Esophagus squamous epithelium (tissue), 5 donors: ENCODE data around the gene CCSER1. TPM values are rescaled to one million over a fixed set of nuclear protein-coding genes. Genes with fewer than 3 reads are reported as not detected.
"Not testable (repeated sequence)": the region's sequence is repeated elsewhere in the genome, so short reads cannot be mapped to it uniquely, and the experiment has no call there.

Experiments
- DNase-seq: peaks from one replicate; lab custom pipeline; 2025; lab: John Stamatoyannopoulos, UW
- H3K27ac ChIP-seq, 4 donors: fragments of 200-600 bp; sonication (generic); one replicate each; pipeline ENCODE4 v1.5.1; 2016 to 2019; ENCODE audit warnings: mild to moderate bottlenecking in 1 of 4
- H3K27me3 ChIP-seq, 4 donors: fragments of 200-600 bp; sonication (generic); 1 replicate in 3 of 4; 2 replicates in 1 of 4; pipeline versions ENCODE4 v1.5.1 to v1.6.0; 2017 to 2021; ENCODE audit warnings: antibody characterized with exemption in 1 of 4
- H3K36me3 ChIP-seq, 3 donors: fragments of 200-600 bp; sonication (generic); one replicate each; pipeline ENCODE4 v1.5.1; 2016 to 2019
- H3K4me1 ChIP-seq, 3 donors: fragments of 200-600 bp; sonication (generic); one replicate each; pipeline ENCODE4 v1.5.1; 2017 to 2019
- H3K4me3 ChIP-seq, 4 donors: fragments of 200-600 bp; sonication (generic); 1 replicate in 3 of 4; 2 replicates in 1 of 4; pipeline ENCODE4 v1.5.1; 2016 to 2019; ENCODE audit warnings: mild to moderate bottlenecking in 2 of 4, moderate library complexity in 1 of 4
- H3K9me3 ChIP-seq, 3 donors: fragments of 200-600 bp; sonication (generic); one replicate each; pipeline ENCODE4 v1.5.1; 2016 to 2019
- POLR2A ChIP-seq, 4 donors: fragments of 450-650 bp; IDR thresholded peaks; one replicate each; pipeline ENCODE4 v1.6.1; 2017; ENCODE audit warnings: antibody characterized with exemption in 4 of 4, mild to moderate bottlenecking in 4 of 4, moderate library complexity in 3 of 4
- WGBS, 2 donors: methylation state at CpG; one replicate each; pipeline ENCODE4 v1.1.5; 2018; 5-methylcytosine and 5-hydroxymethylcytosine counted together
- intact Hi-C: fragments of 100-400 bp; cut with DNase I; formaldehyde crosslinking; loops from one replicate; pipeline ENCODE4 v1.15.0; 2022
- total RNA-seq, 4 donors: library from RNA; depleted of rRNA; stranded (reverse); fragments of >200 nt; gene quantifications; one replicate each; pipeline ENCODE4 v1.1.0, GENCODE V29; 2016
- TF ChIP-seq, protein P1 (sequence below), 6 experiments: fragments of 450-650 bp in 4 of 6; fragments of 200-600 bp in 2 of 6; sonication (generic) in 2 of 6; IDR thresholded peaks; one replicate each; pipeline ENCODE4 v1.5.1; 2016 to 2019; ENCODE audit warnings: antibody characterized with exemption in 6 of 6, mild to moderate bottlenecking in 4 of 6, moderate library complexity in 4 of 6
- donor health status: DM: yes; HTN: yes; CAD: no.

CCSER1 gene
- total RNA-seq, 4 donors from 2014 or later, result 1.2 to 12.4 (median 2.2) TPM

DNA sequence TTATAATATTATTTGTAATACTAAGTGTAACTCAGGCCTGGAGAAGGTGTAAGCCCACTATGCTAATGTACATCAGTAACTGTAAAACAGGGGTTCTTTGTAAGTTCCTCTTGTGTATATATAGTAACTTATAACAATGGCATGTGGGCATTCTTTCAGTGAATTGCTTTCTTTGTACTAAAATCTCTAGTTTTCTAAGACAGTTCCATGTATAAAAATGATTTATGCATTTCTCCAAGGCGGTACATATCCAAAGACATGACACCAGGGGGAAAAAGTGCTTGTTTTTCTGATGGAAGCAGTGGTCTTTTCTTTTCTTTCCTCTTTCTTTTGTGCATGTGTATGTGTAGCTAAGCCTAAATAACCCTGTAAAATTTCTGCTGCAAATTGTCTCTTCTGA, 1474.2 kb downstream of the CCSER1 start:
- DNase-seq, result no peak
- no peak for TF ChIP-seq POLR2A (IDR thresholded peaks at IDR 0.05)
- TF ChIP-seq, protein P1, sequence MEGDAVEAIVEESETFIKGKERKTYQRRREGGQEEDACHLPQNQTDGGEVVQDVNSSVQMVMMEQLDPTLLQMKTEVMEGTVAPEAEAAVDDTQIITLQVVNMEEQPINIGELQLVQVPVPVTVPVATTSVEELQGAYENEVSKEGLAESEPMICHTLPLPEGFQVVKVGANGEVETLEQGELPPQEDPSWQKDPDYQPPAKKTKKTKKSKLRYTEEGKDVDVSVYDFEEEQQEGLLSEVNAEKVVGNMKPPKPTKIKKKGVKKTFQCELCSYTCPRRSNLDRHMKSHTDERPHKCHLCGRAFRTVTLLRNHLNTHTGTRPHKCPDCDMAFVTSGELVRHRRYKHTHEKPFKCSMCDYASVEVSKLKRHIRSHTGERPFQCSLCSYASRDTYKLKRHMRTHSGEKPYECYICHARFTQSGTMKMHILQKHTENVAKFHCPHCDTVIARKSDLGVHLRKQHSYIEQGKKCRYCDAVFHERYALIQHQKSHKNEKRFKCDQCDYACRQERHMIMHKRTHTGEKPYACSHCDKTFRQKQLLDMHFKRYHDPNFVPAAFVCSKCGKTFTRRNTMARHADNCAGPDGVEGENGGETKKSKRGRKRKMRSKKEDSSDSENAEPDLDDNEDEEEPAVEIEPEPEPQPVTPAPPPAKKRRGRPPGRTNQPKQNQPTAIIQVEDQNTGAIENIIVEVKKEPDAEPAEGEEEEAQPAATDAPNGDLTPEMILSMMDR (IDR thresholded peaks at IDR 0.05), result no peak
- Histone ChIP-seq H3K4me1 (no peaks in the 10 kb centered on the region), H3K27ac (no peak overlapping the region), H3K4me3 (no peak overlapping the region), H3K9me3 (no peaks in the 10 kb centered on the region), H3K27me3 (no peaks in the 10 kb centered on the region), H3K36me3 (no peaks in the 10 kb centered on the region)
- intact Hi-C loops, result no loop called here
- 67 to 72% methylated on average over 1 of the region's 1 CpG for WGBS, 2 donors

DNA sequence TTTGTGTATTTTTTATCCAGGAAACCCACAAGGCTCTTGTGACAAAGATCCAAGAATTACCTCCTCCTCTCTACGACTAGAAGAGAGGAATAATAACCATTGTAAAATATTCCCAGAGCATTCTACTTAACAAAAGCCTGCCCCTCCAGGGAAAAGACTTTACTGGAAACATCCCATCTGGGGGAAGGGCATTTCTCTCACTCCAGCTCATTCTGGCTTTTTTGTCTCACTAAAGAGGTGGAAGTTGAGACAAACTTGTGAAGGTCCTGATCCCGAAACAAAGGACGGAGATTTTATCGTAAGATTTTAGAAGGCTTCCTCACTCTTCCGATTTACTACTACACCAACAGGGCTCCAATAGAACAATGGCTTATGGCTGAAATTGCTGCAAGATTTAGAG, 1484.6 kb downstream of the CCSER1 start:
- TF ChIP-seq, protein P1 (IDR thresholded peaks at IDR 0.05), result no peak
- TF ChIP-seq POLR2A (IDR thresholded peaks at IDR 0.05), result no peak
- intact Hi-C loops, result no loop called here
- Histone ChIP-seq H3K9me3 (no peaks in the 10 kb centered on the region), H3K4me1 (no peaks in the 10 kb centered on the region), H3K4me3 (no peak overlapping the region), H3K27ac (no peak overlapping the region), H3K36me3 (no peaks in the 10 kb centered on the region), H3K27me3 (no peaks in the 10 kb centered on the region)
- WGBS, 2 donors, result 82 to 83% methylated on average over 5 of the region's 5 CpGs
- no peak for DNase-seq

DNA sequence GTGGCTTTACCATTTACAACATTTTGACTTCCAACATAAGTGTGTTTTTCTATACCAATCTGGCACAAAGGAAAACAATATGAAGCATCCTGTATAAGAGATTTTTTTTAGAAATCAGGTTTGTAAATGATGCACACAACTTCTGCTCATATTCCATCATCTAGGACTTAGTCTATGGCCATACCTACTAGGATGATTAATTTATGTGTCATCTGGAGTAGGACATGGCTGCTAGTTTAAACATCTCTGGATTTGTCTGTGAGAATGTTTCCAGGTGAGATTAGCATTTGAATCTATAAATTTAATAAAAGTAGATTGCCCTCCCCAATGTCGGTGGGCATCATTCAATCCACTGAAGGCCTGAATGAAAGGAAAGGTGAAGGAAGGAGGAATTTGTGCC, 1493.8 kb downstream of the CCSER1 start:
- Histone ChIP-seq H3K9me3 (no peaks in the 10 kb centered on the region), H3K4me3 (no peak overlapping the region), H3K36me3 (no peaks in the 10 kb centered on the region), H3K27me3 (no peaks in the 10 kb centered on the region), H3K4me1 (no peaks in the 10 kb centered on the region), H3K27ac (no peak overlapping the region)
- WGBS, 2 donors, result 86 to 93% methylated on average over 1 of the region's 1 CpG
- intact Hi-C loops, result no loop called here
- TF ChIP-seq POLR2A (IDR thresholded peaks at IDR 0.05), result no peak
- TF ChIP-seq, protein P1 (IDR thresholded peaks at IDR 0.05), result no peak
- no peak for DNase-seq

DNA sequence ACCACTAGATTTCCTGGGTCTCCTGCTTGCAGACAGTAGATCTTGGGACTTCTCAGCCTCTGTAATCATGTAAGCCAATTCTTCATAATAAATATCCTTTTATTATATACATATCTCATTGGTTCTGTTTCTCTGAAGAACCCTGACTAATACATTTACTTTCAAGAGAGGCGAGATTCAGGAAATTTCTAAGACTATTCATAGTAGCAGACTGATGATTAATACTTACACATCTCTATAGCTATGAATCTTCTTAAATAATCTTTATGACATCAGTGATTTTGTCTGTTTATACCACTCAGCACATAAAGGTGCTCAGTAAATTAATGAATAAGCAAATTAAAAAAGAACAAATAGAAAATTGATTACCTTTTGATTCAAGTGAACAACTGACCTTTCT, 1494.3 kb downstream of the CCSER1 start:
- TF ChIP-seq, protein P1 (IDR thresholded peaks at IDR 0.05), result no peak
- no peak overlapping the region for H3K4me3 ChIP-seq

DNA sequence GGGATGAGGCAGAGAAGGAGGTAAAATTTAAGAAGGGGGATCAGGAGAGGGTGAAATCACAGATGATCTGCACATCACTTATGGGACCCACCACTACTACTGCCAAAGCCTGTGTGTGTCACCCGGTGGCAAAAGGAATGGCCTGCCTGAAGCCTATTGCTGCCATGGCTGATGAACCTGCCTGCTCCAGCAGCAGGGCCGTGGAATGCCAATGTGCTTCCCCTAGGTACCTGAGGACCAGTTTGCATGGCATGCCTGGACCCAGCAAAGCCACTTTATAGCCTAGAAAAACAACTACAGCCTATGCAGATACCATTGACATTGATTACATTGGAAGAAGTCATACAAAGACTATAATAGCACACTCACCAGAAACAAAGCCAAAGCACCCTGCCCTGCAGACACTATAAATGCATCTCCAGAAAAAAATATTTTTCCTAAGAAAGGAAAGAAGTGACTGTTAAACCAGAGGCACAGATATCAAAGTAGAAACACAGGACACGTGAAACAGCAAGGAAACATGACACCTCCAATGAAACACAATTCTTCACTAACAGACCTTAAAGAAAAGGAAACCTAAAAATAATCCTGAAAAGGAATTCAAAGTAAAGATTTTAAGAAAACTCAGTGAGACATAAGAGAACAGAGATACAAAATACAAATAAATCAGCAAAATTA, 1495.9 kb downstream of the CCSER1 start:
- H3K9me3 ChIP-seq, result no peaks in the 10 kb centered on the region
- DNase-seq, result no peak
- H3K4me1 ChIP-seq, result no peaks in the 10 kb centered on the region
- TF ChIP-seq POLR2A (IDR thresholded peaks at IDR 0.05), result no peak
- TF ChIP-seq, protein P1 (IDR thresholded peaks at IDR 0.05), result no peak
- WGBS, 2 donors, result 40 to 51% methylated on average over 3 of the region's 3 CpGs
- no peaks in the 10 kb centered on the region for H3K36me3 ChIP-seq
- intact Hi-C loops, result no loop called here
- no peak overlapping the region for H3K4me3 ChIP-seq
- H3K27me3 ChIP-seq, result no peaks in the 10 kb centered on the region
- H3K27ac ChIP-seq, result no peak overlapping the region

More for the DNA sequence above, 1494.3 kb downstream of the CCSER1 start:
- no peaks in the 10 kb centered on the region for H3K4me1 ChIP-seq
- no peaks in the 10 kb centered on the region for H3K36me3 ChIP-seq
- 33 to 54% methylated on average over 1 of the region's 1 CpG for WGBS, 2 donors
- no peaks in the 10 kb centered on the region for H3K27me3 ChIP-seq
- DNase-seq, result no peak
- H3K27ac ChIP-seq, result no peak overlapping the region
- intact Hi-C loops, result no loop called here
- no peaks in the 10 kb centered on the region for H3K9me3 ChIP-seq

DNA sequence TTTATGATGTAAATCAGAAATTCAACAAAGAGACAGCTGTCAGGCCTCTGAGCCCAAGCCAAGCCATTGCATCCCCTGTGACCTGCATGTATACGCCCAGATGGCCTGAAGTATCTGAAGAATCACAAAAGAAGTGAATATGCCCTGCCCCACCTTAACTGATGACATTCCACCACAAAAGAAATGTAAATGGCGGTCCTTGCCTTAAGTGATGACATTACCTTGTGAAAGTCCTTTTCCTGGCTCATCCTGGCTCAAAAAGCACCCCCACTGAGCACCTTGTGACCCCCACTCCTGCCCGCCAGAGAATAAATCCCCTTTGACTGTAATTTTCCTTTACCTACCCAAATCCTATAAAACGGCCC, 1496.4 kb downstream of the CCSER1 start:
- H3K9me3 ChIP-seq, H3K27me3 ChIP-seq, H3K36me3 ChIP-seq, H3K4me3 ChIP-seq, DNase-seq, H3K4me1 ChIP-seq, intact Hi-C loops, H3K27ac ChIP-seq: not testable (repeated sequence)
- 77 to 82% methylated on average over 4 of the region's 4 CpGs for WGBS, 2 donors
